Stimulated activated CD8-positive, alpha-beta memory T cell treated with anti-CD3 and anti-CD28 coated beads, Interleukin-7, amount 100 ng/mL, for 1 hour (primary cell): ENCODE data around the gene MCF2L2.
"Not testable (repeated sequence)": the region's sequence is repeated elsewhere in the genome, so short reads cannot be mapped to it uniquely, and the experiment has no call there.

Experiments used
- DNase-seq, 2 donors: peaks; one replicate each; pipeline ENCODE4 v3.0.0-alpha.2; 2020; ENCODE audit warnings: low read depth in 2 of 2

MCF2L2 gene

GRCh38 chr3:183396662-183397391 lies 31.6 kb downstream of the MCF2L2 start:
- DNase-seq: no peak

GRCh38 chr3:183394150-183394549 lies 34.3 kb downstream of the MCF2L2 start:
- no peak for DNase-seq

- DNase-seq: no peak
These were observed 34.8 kb downstream of the MCF2L2 start for GRCh38 chr3:183393625-183394024.

GRCh38 chr3:183392186-183393034 lies 36.0 kb downstream of the MCF2L2 start:
- DNase-seq: no peak

GRCh38 chr3:183391460-183391859 lies 37.0 kb downstream of the MCF2L2 start:
- DNase-seq: no peak

- DNase-seq: no peak
These were observed 37.6 kb downstream of the MCF2L2 start for GRCh38 chr3:183390844-183391243.

GRCh38 chr3:183388213-183388895 lies 40.1 kb downstream of the MCF2L2 start:
- no peak for DNase-seq

- DNase-seq: no peak
These were observed 40.6 kb downstream of the MCF2L2 start for GRCh38 chr3:183387797-183388196.

- no peak for DNase-seq
These were observed 41.8 kb downstream of the MCF2L2 start for GRCh38 chr3:183386651-183387050.

GRCh38 chr3:183385698-183386613 lies 42.5 kb downstream of the MCF2L2 start:
- DNase-seq: peak; percentile 19 to 20

GRCh38 chr3:183381673-183382072 lies 46.7 kb downstream of the MCF2L2 start:
- DNase-seq: no peak

GRCh38 chr3:183381179-183381578 lies 47.2 kb downstream of the MCF2L2 start:
- DNase-seq: no peak

GRCh38 chr3:183378951-183379350 lies 49.5 kb downstream of the MCF2L2 start:
- DNase-seq: no peak

GRCh38 chr3:183378545-183378944 lies 49.9 kb downstream of the MCF2L2 start:
- DNase-seq: no peak

- DNase-seq: no peak
These were observed 50.4 kb downstream of the MCF2L2 start for GRCh38 chr3:183378008-183378407.

- DNase-seq: no peak
These were observed 51.0 kb downstream of the MCF2L2 start for GRCh38 chr3:183377307-183377959.

GRCh38 chr3:183375787-183376186 lies 52.6 kb downstream of the MCF2L2 start:
- no peak for DNase-seq

GRCh38 chr3:183375337-183375736 lies 53.1 kb downstream of the MCF2L2 start:
- no peak for DNase-seq

- DNase-seq: no peak
These were observed 55.5 kb downstream of the MCF2L2 start for GRCh38 chr3:183372911-183373310.

- DNase-seq: not testable (repeated sequence)
These were observed 56.8 kb downstream of the MCF2L2 start for GRCh38 chr3:183371600-183371968.

- no peak for DNase-seq
These were observed 58.0 kb downstream of the MCF2L2 start for GRCh38 chr3:183370391-183370790.
